GM23248 (cell line): ENCODE measurements around the gene ACOT6. TPM values are rescaled to one million over a fixed set of nuclear protein-coding genes. Genes with fewer than 3 reads are reported as not detected.
"Not testable (repeated sequence)": the region's sequence is repeated elsewhere in the genome, so short reads cannot be mapped to it uniquely, and the experiment has no call there.

Source experiments
- DNase-seq: peaks from one replicate; pipeline ENCODE4 v3.0.0-alpha.2; 2015
- H2AFZ ChIP-seq: fragments of 200-600 bp; sonication (generic); 2 replicates; pipeline ENCODE4 v1.6.1; 2016; ENCODE audit warnings: antibody characterized with exemption
- H3F3A ChIP-seq: fragments of 200-600 bp; sonication (generic); 2 replicates; pipeline ENCODE4 v1.6.1; 2016; ENCODE audit warnings: mild to moderate bottlenecking, antibody characterized with exemption, mixed run types; ENCODE audit not compliant: insufficient read depth
- H3K27ac ChIP-seq: fragments of 200-600 bp; sonication (generic); 2 replicates; pipeline ENCODE4 v1.5.1; 2016; ENCODE audit warnings: mild to moderate bottlenecking
- H3K27me3 ChIP-seq: fragments of 200-600 bp; sonication (generic); replicated peaks from 2 replicates; pipeline ENCODE4 v1.6.1; 2016; ENCODE audit warnings: mild to moderate bottlenecking; ENCODE audit not compliant: insufficient read depth
- H3K36me3 ChIP-seq: fragments of 200-600 bp; sonication (generic); 2 replicates; pipeline ENCODE4 v1.6.1; 2016; ENCODE audit warnings: low read depth, mild to moderate bottlenecking
- H3K4me1 ChIP-seq: fragments of 200-600 bp; sonication (generic); 2 replicates; pipeline ENCODE4 v1.6.1; 2016; ENCODE audit warnings: mild to moderate bottlenecking; ENCODE audit not compliant: insufficient read depth
- H3K4me2 ChIP-seq: fragments of 200-600 bp; sonication (generic); one replicate; pipeline ENCODE4 v1.6.1; 2016; ENCODE audit warnings: mild to moderate bottlenecking; ENCODE audit not compliant: unreplicated experiment
- H3K4me3 ChIP-seq: fragments of 200-600 bp; sonication (generic); 2 replicates; pipeline ENCODE4 v1.5.1; 2016; ENCODE audit warnings: mild to moderate bottlenecking
- H3K79me2 ChIP-seq: fragments of 200-600 bp; sonication (generic); 2 replicates; pipeline ENCODE4 v1.6.1; 2016; ENCODE audit warnings: mild to moderate bottlenecking; ENCODE audit not compliant: insufficient read depth
- H3K9ac ChIP-seq: fragments of 200-600 bp; sonication (generic); 2 replicates; pipeline ENCODE4 v1.6.1; 2016; ENCODE audit warnings: mild to moderate bottlenecking
- H3K9me2 ChIP-seq: fragments of 200-600 bp; sonication (generic); 2 replicates; pipeline ENCODE4 v1.6.1; 2016; ENCODE audit warnings: mixed run types, mild to moderate bottlenecking, moderate library complexity; ENCODE audit not compliant: insufficient read depth
- H3K9me3 ChIP-seq: fragments of 200-600 bp; sonication (generic); one replicate; pipeline ENCODE4 v1.6.1; 2017; ENCODE audit warnings: low read depth
- H4K20me1 ChIP-seq: fragments of 200-600 bp; sonication (generic); 2 replicates; pipeline ENCODE4 v1.6.0; 2016; ENCODE audit not compliant: insufficient read depth
- EZH2 ChIP-seq: fragments of 200-600 bp; sonication (generic); IDR thresholded peaks from 2 replicates; pipeline ENCODE4 v1.6.1; 2018; ENCODE audit warnings: antibody characterized with exemption, mild to moderate bottlenecking; ENCODE audit not compliant: insufficient read depth, poor library complexity, severe bottlenecking
- EZH2phosphoT487 ChIP-seq: fragments of 200-600 bp; sonication (generic); IDR thresholded peaks from 2 replicates; pipeline ENCODE4 v1.6.1; 2018; ENCODE audit warnings: antibody characterized with exemption, moderate library complexity, mild to moderate bottlenecking, low read depth; ENCODE audit not compliant: insufficient read depth
- WGBS, 2 experiments: methylation state at CpG; one replicate each; pipeline ENCODE4 v1.1.6; 2015 to 2017; ENCODE audit warnings: low lambda C conversion rate in 2 of 2, low coverage in 1 of 2; ENCODE audit errors: missing lambda C conversion rate in 2 of 2; 5-methylcytosine and 5-hydroxymethylcytosine counted together
- in situ Hi-C: fragments of 300-500 bp; cut with MboI; formaldehyde crosslinking; loops from 2 replicates; pipeline ENCODE4 v1.15.0; 2020
- polyA plus RNA-seq: library from polyadenylated mRNA; unstranded; fragments of >200 nt; fragmentation: Nextera tagmentation; extraction: Ambion mirVana; gene quantifications from 2 replicates; pipeline ENCODE4 v1.2.1, GENCODE V29; 2016
- total RNA-seq: library from RNA; depleted of rRNA; stranded (reverse); fragments of >200 nt; shearing (Covaris generic); gene quantifications from 2 replicates; pipeline ENCODE4 v1.2.3, GENCODE V29; 2014

ACOT6 gene
- total and polyA plus RNA-seq, 2 experiments from 2014 or later: not detected

- Histone ChIP-seq H3K9ac (no peak overlapping the region), H3K79me2 (peaks cover 27% of the 10 kb centered on the region), H3K27me3 (no peaks in the 10 kb centered on the region), H3K4me2 (no peak overlapping the region), H2AFZ (no peak overlapping the region), H3K4me3 (no peak overlapping the region), H3K4me1 (no peaks in the 10 kb centered on the region), H3K27ac (no peak overlapping the region), H3K36me3 (no peaks in the 10 kb centered on the region; the same call in 1 of the 2 replicates), H3F3A (no peaks in the 10 kb centered on the region), H4K20me1 (no peaks in the 10 kb centered on the region), H3K9me3 (no peaks in the 10 kb centered on the region), H3K9me2 (no peaks in the 10 kb centered on the region)
- no peak for DNase-seq
- TF ChIP-seq EZH2phosphoT487: no peak
- no peak for TF ChIP-seq EZH2
- WGBS, 2 experiments: 90 to 97% methylated on average over 1 of the region's 1 CpG
- in situ Hi-C loops: no loop called here
Measured at GRCh38 chr14:73655851-73656250, 43.5 kb downstream of the ACOT6 start.

GRCh38 chr14:73659202-73659601 lies 46.9 kb downstream of the ACOT6 start:
- H3K9ac ChIP-seq, H3K9me3 ChIP-seq, DNase-seq, H3K9me2 ChIP-seq, H3K27me3 ChIP-seq, H4K20me1 ChIP-seq, H3K4me2 ChIP-seq, H3K79me2 ChIP-seq, H2AFZ ChIP-seq, H3K4me3 ChIP-seq, H3K36me3 ChIP-seq, H3K27ac ChIP-seq, in situ Hi-C loops: not testable (repeated sequence)
- WGBS, 2 experiments: 92% methylated on average over 11 of the region's 11 CpGs
- H3K4me1 ChIP-seq: peaks cover 13% of the 10 kb centered on the region
- H3F3A ChIP-seq: peaks cover 18% of the 10 kb centered on the region

- H3K4me3 ChIP-seq: no peak overlapping the region
- peaks cover 13% of the 10 kb centered on the region for H3K4me1 ChIP-seq
- no peaks in the 10 kb centered on the region for H3K9me3 ChIP-seq
- 0 out of 2 replicates have a peak, but pooled peaks cover 9% of the 10 kb centered on the region for H3K79me2 ChIP-seq
- in situ Hi-C loops: no loop called here
- H3K9ac ChIP-seq: no peak overlapping the region
- DNase-seq: no peak
- no peaks in the 10 kb centered on the region for H4K20me1 ChIP-seq
- no peaks in the 10 kb centered on the region for H3K9me2 ChIP-seq
- H3K36me3 ChIP-seq: no peaks in the 10 kb centered on the region
- H3F3A ChIP-seq: peaks cover 18% of the 10 kb centered on the region
- H3K27me3 ChIP-seq: no peaks in the 10 kb centered on the region
- no peak overlapping the region for H3K4me2 ChIP-seq
- no peak overlapping the region for H3K27ac ChIP-seq
- WGBS, 2 experiments: 97 to 99% methylated on average over 2 of the region's 2 CpGs
- TF ChIP-seq EZH2 (no peak), EZH2phosphoT487 (no peak)
- no peak overlapping the region for H2AFZ ChIP-seq
Measured at GRCh38 chr14:73660511-73660910, 48.2 kb downstream of the ACOT6 start.

- H3K9ac ChIP-seq: no peak overlapping the region
- H3F3A ChIP-seq: peaks cover 18% of the 10 kb centered on the region
- H3K4me1 ChIP-seq: peaks cover 13% of the 10 kb centered on the region
- 88 to 89% methylated on average over 2 of the region's 2 CpGs for WGBS, 2 experiments
- H3K9me2 ChIP-seq: no peaks in the 10 kb centered on the region
- TF ChIP-seq EZH2phosphoT487: no peak
- no peak for TF ChIP-seq EZH2
- no peaks in the 10 kb centered on the region for H3K27me3 ChIP-seq
- peak overlapping the region; percentile 11 for H3K4me2 ChIP-seq
- H3K27ac ChIP-seq: peak overlapping the region; percentile 17; the same call in 1 of the 2 replicates
- no peaks in the 10 kb centered on the region for H3K36me3 ChIP-seq
- H4K20me1 ChIP-seq: no peaks in the 10 kb centered on the region
- in situ Hi-C loops: no loop called here
- no peaks in the 10 kb centered on the region for H3K9me3 ChIP-seq
- DNase-seq: peak; percentile 38
- H2AFZ ChIP-seq: no peak overlapping the region
- no peak overlapping the region for H3K4me3 ChIP-seq
- H3K79me2 ChIP-seq: 0 out of 2 replicates have a peak, but pooled peaks cover 9% of the 10 kb centered on the region
Measured at GRCh38 chr14:73661872-73662271, 49.6 kb downstream of the ACOT6 start.

- no peaks in the 10 kb centered on the region for H3K27me3 ChIP-seq
- in situ Hi-C loops: no loop called here
- H3K36me3 ChIP-seq: no peaks in the 10 kb centered on the region
- H3K9me3 ChIP-seq: no peaks in the 10 kb centered on the region
- TF ChIP-seq EZH2phosphoT487 (no peak), EZH2 (no peak)
- H3F3A ChIP-seq: peaks cover 18% of the 10 kb centered on the region
- H3K4me3 ChIP-seq: no peak overlapping the region
- H3K9me2 ChIP-seq: no peaks in the 10 kb centered on the region
- no peak overlapping the region for H3K9ac ChIP-seq
- no peak overlapping the region for H2AFZ ChIP-seq
- H3K4me2 ChIP-seq: peak overlapping the region; percentile 34
- peaks cover 13% of the 10 kb centered on the region for H3K4me1 ChIP-seq
- 0 to 3% methylated on average over 1 of the region's 1 CpG for WGBS, 2 experiments
- DNase-seq: peak; percentile 96
- H3K27ac ChIP-seq: peak overlapping the region; percentile 36
- no peaks in the 10 kb centered on the region for H4K20me1 ChIP-seq
- H3K79me2 ChIP-seq: 0 out of 2 replicates have a peak, but pooled peaks cover 5% of the 10 kb centered on the region
Measured at GRCh38 chr14:73662487-73662943, 50.2 kb downstream of the ACOT6 start.
